ENCODE data around the gene MOXD1.
A peak's percentile ranks its signal among the peaks of the same experiment; 100 is the strongest.

The MOXD1 gene

DNA sequence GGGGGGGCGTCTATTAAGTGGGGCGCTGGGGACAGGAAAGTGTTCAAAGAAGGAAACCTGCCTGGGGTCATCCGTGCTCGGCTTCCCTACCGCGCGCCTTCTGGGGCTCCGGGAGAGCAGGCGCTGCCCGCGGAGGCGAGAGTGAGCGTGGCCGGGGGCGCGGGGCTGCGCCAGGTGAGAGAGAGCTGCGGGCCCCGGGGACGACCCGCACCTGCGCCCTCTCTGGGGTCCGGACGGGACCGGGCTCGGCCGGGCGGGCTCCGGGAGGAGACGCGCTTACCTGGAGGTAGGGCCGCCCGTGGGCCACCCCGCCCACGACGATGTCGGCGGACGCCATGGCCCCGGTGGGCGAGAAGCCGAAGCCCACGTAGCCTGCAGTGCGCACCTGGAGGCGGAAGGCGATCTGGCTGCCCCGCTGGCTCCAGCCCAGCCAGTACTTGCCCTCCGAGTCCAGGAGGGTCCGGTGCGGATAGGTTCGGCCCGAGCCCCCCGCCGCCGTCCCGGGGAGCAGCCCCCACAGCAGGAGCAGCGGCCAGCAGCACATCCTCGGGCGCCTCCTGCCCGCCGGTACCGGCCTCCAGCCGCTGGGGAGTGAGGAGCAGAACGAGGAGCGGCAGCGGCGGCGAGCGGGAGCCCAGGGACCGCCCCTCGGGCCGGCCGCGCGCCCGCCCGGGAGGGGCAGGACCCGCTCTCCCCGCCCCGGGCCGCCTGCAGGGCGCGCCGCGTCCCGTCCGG lies at the start of gene MOXD1:
MOXD1 (minus strand) TSS at position 593 of the 735 bp plus-strand sequence; CDS start at position 544, 49 bp downstream.
- no peak for DNase-seq (ENCODE audit: low read depth)

DNA sequence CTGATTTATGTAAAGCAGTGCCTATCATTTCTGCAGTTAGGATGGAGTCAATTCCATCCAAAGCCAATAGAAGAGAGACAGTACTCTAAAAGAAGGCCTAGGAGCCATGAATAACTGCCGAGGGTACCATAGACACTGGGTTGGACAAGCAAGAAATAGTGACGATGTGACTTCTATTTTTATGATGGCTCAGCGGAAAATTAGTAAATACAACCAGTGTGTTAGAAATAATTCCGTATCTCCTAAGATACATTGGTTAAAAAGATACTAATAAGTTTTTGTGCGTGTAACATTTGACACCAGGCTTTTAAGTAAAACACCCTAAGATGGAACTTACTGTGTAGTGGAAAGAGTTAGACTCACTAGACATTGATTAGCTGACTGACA lies 45.6 kb upstream of the MOXD1 start:
- no peak for DNase-seq (ENCODE audit: low read depth)

DNA sequence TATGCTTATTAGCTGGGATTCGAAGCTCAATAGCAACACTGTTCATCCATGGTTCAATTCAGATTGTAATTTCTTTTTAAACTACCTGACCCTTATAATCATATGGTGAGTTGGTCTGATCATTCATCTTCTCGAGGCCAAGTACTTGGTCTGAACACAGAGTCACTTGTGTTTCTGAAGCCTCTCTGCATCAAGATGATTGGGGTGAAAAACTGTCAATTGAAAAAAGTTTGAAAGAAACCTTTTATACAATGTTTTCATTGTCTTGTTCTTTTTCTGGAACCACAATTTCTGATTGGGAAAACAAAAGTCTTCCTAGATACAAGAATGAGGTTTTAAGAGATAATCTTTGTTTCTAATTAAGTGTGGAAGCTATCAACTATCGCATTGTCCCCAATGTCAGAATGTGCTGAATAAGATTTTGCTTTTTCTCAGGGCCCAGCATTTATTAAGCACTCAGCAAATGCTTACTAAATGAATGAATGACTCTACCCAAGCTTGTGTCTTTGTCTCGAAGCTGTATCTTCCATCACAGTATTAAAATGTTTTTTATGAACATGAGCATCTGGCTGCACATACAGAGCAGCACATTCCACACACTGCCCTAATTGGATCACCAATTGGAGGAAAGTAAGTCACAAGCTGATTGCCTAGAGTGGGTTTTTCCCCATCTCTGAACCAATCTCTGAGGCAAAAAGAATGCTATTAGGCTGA lies 45.0 kb upstream of the MOXD1 start:
- DNase-seq (ENCODE audit: low read depth), result no peak

DNA sequence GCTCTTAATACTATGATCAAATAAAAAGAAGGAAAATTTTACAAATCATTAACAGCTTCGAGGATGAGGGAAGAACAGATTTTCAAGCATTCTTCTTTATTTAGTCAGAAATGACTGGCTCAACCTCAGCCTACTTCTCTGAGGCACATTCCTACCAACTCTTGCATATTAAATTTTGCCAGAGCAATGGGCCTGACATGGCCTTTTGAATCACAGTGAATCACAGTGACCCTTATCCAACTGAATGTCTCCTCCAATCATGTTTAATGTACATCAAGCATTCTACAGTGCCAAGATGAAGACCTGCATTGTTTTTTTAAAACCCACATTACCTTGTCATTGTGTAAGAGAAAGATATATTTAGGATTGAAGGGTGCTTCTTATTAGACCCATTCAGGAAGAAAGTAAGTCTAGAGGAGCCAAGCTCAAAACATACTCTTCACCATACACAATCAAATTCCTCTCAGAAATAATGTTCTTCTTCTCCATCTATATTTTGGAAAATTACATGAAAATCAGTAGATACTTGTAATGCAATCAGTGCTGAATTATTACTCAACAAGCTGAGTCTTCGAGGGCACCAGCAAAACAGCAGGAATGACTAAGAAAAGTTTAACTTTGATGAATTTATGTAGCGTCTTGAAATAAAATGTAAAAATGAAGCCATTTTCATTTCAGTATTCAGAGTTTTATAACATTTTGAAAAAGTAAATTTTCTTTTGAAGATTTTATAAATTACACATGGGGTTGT lies 44.1 kb upstream of the MOXD1 start:
- DNase-seq (ENCODE audit: low read depth), result peak; percentile 65

DNA sequence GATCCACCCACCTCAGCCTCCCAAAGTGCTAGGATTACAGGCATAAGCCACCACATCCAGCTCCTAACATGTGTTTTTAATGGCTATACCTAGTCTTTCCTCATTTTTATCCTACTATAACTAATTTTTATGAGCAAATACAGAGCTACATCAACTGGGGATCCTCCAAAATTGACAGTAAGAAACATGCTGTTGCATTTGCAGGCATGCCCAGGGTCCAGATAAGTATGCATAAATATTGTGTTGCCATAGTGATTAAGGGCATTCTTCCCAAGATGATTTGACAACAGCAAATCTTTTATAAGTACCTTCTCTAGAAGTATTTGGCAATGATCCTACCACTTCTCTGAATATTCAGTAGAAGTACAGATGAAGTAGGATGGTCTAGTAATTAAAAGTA lies 41.9 kb upstream of the MOXD1 start:
- DNase-seq (ENCODE audit: low read depth), result no peak

DNA sequence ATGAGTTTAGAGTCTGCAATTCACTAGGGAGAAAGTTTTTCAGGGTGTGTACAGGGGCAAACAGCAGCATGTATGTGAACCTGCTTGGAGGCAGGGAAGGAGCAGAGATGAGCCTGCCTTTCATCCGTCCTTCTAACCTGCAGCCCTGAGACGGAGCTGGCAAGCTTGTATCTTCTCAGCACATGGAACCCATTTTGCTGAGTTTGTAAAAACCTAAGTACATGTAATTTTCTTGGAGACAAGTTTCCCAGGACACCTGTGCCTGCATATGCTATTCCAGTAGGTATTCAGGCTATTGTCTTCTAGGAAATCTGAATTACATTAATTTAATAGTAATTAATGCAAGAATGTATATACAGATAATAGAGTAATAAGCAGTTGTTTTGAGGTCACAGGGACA lies 28.8 kb upstream of the MOXD1 start:
- no peak for DNase-seq (ENCODE audit: low read depth)

DNA sequence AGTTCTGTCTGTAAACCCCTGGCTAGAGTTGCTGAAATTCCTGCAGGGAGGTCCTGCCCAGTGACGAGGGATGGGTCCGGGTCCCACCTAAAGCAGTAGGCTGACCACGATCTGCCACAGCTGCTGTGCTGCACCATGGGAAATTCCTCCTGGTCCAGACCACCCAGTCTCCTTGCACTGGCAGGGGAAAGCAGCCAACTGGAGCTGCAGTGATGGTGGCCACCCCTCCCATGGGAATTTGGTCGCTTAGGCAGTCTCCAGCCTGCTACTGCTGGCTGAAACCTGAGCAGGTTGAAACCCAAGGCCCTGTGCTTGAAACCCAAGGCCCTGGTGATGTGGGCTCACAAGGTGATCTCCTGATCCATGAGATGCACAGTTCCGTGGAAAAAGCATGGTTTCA lies 23.9 kb upstream of the MOXD1 start:
- DNase-seq (ENCODE audit: low read depth), result no peak

DNA sequence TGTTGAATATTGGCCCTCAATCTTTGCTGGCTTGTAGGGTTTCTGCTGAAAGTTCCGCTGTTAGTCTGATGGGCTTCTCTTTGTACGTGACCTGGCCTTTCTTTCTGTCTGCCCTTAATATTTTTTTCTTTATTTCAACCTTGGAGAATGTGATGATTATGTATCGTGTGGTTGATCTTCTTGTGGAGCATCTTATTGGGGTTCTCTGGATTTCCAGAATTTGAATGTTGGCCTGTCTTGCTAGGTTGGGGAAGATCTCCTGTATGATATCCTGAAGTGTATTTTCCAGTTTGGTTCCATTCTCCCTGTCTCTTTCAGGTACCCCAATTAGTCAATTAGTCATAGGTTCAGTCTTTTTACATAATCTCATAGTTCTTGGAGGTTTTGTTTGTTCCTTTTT lies 22.6 kb upstream of the MOXD1 start:
- DNase-seq (ENCODE audit: low read depth), result no peak

DNA sequence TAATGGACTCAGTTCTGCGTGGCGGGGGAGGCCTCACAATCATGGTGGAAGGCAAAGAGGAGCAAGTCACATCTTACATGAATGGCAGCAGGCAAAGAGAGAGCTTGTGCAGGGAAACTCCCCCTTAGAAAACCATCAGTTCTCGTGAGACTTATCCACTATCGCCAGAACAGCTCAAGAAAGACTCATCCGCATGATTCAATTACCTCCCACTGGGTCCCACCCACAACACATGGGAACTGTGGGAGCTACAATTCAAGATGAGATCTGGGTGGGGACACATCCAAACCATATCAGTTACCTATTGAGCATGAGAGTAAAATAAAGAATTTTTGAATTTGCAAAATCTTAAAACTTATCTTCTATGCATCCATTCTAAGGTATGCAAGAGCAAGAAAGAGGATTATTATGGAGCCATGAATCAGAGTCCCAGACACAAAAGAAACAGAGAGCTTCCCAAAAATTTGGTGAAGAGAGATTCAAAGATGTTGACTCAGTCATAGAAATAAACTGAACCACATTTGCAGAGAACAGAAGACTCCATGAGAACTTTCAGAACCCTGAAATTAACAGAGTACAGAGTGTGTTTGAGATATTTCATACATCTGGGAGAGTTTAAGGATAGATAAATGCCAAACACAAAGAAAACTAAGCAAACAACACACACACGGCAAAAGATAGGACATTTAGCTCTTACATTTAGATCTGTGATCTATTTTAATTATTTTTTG lies 17.1 kb upstream of the MOXD1 start:
- no peak for DNase-seq (ENCODE audit: low read depth)

DNA sequence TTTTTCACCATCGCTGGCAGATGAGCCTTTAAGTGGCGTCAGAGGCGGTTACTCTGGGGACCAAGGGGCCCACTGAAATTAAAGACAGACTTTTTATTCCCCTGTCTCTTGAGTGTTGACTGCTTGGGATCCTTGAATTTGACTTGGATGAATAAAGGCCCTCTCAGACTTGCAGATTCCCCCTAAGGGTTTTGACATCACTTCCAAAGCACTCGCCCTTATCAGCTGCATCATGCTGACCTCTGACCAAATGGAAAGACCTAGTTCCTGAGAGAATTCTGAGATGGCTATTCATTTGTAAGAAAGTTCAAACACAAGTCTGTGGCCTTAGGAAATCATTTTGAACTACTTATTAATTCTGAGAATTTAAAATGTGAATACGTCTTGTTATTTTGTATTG lies 13.5 kb upstream of the MOXD1 start:
- no peak for DNase-seq (ENCODE audit: low read depth)

DNA sequence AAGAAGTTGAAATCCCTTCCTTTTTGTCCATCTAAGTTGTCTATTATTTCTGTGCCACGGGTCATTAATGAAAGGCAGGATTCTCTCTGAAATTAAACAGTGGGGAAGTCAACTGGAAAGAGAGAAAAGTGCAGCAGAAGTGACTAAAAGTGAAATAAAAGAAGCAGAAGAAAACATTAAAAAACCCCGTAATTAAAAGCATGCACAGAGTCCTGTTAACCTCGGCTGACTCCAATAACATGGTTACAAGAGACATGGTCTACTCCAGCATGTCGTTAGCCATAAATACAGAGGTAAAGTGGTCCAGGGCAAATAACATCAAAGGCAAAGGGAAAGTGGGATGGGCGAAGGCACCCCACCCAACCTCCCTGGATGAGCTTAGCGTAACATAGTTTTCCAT lies 13.0 kb upstream of the MOXD1 start:
- DNase-seq (ENCODE audit: low read depth), result no peak

DNA sequence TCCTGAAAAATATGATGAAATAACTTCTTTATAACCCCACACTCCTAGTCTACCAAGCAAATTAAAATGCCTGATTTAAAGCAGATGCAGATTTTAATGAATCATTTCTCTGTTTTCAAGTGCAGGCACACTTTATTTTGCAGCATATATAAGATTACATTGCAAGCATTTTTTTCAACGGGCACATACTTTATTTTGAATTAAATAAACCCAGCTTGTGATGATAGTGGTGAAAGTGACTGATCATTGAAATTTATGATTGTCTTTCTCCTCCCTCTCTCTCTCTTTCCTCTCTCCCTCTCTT lies 12.2 kb upstream of the MOXD1 start:
- DNase-seq (ENCODE audit: low read depth), result no peak

DNA sequence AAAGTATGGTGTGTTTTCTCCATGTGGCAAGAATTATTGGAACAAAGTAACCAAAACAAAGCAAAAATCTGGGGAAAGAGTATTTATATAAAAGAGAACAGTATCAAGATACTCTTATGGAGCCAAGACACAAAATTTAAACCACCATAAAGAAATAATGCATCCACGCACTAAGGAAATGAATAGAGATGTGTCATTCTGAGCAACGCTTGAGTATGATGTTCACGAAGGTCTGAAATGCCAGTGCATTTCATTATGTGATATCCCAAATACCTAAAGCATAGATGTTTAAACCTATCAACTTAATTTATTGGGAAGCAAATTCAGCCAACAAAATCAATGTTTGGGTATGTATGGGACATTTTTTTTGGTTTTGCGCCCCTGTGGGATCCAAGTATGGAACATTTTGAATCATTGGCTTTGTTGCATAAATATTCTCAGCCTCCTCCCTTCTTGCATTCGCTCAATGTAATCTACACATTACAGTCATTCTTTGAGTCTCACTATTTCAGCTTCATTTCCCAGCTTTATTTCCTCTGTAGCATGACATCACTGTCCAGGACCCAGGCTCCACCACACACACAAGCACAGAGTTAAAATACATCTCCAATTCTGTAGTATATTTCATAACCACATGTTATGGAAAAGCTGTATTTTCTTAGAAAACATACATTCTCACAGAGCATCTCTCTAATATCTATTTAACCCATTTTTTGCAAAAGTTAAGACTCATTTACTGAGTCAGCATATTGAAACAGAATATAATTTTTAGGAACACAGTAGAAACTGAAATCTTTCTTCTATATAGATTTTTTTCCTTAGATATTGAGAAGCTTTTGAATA lies 11.6 kb upstream of the MOXD1 start:
- DNase-seq (ENCODE audit: low read depth), result no peak

DNA sequence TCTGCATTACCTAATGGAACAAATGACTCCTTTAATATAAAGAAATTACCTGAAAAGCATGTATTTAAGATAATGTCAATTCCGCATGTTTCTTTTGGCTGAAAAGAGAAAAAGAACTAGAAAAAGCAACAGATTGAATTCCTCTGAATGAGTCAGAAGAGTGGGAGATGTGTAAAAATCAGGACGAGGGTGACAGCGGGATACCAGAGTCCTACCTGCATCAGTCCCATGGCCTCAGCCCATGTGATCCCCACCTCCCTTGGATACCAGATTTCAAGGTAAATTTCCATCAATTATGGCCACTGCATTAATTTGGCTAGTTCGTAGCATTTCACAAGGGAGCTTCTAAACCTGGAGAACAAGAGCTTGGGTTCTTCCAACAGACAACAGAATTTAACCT lies 10.0 kb upstream of the MOXD1 start:
- no peak for DNase-seq (ENCODE audit: low read depth)

DNA sequence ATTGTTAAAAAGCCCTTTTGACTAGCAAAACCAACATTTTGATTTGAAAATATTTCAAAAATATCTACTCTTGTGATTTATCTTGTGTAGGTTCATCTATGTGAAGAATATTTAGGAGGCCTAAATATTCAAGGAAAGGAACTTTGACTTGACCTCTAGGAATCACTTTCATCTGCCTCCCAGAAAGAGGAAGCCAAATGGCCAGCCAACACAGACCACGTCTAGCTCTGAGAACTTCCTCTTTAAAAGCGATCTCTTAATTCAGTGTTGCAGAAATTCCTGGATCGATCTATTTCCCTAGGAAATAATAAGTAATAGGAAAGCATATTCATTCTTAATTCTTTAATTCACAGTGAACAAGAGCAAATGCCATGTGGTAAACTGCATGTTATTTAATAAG lies 9.6 kb upstream of the MOXD1 start:
- DNase-seq (ENCODE audit: low read depth), result no peak

DNA sequence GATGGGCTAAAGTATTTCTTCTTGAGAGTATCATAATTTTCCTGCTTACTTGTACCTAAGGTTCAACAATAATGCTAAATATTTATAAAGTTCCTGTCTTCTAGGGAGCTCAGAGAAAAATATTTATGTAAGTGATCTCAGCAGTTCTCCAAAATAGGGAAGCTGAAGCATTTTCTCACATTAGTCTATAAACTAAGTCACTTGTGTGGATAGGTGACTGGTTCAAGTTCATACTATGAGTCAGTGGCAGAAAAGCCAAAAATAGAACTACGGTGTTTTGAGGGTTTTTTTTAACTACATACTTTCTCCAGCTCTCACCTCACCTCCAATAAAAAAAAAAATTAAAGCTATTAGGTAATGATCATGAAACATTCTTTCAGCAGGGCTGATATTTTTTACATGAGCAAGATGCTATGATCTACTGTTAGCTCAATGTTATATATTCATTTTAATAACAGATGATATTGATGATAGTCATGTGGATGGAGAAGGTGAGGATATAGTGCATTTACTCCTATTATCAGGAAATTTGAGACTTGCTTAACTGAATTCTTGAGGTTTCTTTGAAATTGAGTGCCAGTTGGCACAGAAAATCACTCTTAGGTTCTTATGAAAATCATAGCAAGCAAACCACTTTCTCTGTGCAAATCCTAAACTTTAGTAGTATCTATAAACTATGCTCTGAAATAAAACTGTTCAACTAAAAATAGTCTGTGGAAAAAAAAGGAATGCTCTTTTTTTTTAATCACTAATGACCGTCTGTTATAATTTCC lies 4.1 kb upstream of the MOXD1 start:
- no peak for DNase-seq (ENCODE audit: low read depth)

DNA sequence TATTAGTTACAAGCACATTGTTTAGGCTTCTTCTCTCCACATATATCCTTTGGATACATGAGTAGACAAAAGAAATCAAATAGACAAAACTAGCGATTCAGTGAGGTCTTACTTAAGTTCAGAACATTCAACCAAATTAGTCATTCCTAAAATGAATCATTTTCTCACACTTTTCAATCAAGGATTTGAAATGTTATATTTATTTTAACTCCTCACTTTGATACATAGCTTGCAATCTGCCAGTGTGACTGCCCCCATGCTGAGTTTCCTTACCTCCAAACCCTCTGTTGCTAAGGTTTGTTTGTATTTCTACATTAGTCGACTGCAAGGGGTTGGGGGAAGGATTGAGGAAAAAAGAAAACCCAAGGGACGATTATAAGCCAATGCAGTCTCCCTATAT lies 3.5 kb upstream of the MOXD1 start:
- DNase-seq (ENCODE audit: low read depth), result no peak

DNA sequence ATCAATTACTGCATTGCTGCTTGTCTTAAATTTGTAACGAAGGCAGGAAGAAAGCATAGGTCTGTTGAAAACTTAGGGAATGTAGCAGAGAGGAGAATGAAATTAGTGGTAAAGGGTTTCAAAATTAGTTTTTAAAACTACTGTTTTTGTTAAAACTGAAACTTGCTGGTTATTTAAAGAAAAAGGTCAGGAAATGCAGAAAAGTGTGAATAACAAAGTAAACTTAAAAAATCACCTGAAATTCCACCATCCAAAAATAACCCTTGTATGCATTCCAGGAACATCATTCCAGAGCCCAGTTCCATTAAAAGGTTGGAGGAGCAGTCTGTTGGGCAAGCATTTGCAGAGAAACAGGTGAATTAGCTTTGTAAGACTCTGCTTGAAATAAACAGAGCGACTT lies 3.1 kb upstream of the MOXD1 start:
- DNase-seq (ENCODE audit: low read depth), result no peak

DNA sequence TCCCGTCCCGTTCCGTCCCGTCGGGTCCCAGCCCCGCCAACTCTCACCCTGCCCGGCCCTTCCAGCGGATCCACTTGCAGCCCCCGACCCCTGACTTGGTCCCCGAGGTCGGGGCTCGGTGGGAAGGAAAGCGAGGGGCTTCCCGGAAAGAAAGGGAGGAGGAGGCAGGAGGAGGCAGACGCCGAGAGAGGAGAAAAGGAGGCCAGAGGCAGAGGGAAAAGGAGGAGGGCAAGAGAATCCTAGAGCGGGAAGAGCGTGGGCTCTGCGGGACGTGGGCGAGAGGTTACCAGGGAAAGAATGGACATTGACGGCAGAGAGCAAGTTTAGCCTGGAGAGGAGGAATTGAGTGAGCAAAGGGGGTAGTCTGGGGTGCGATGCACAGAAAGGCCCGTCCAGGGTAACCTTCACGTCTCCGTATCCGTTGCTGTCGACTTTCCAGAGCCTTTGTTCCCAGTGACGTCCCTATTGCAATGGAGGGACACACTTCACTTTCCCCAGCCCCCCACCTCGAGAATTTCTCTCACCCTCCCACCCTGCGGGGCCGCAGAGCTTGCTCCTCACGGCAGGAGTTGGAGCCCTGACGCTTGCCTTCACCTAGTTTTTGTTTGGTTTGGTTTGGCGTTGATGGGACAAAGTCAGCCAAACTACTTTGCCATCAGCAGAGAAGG lies 477 bp upstream of the MOXD1 start:
- DNase-seq (ENCODE audit: low read depth), result no peak

DNA sequence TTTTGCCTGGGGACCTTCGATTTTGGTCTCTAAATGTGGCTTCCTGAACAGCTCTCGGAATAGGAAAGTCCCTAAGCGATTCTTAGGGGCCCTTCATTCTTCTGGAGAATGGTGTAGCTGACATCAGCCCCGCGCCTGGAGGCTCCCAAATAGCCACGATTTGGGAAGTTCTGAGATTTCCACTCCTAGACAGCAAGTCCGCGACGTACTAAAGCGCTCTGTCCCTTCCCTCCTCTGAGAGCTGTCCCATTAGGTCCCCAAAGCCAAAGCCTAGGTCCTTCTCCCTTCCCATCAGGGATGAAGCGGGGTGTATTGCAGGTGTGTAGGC lies 756 bp downstream of the MOXD1 start:
- DNase-seq (ENCODE audit: low read depth), result no peak

All from non-pigmented ciliary epithelial cell (primary cell).